ENCODE data around the gene AMZ1. TPM values are rescaled to one million over a fixed set of nuclear protein-coding genes. Genes with fewer than 3 reads are reported as not detected.
"Not testable (repeated sequence)": the region's sequence is repeated elsewhere in the genome, so short reads cannot be mapped to it uniquely, and the experiment has no call there.

AMZ1 gene
- total RNA-seq, 1 experiment from 2014 or later: 0.03 TPM

GRCh38 chr7:2661602-2662272 is 26.3 kb upstream of the AMZ1 start:
- Histone ChIP-seq H3K27me3 (no peaks in the 10 kb centered on the region), H3K9me3 (no peaks in the 10 kb centered on the region), H3K36me3 (no peaks in the 10 kb centered on the region; the same call in 1 of the 2 replicates), H3K4me3 (no peak overlapping the region)
- DNase-seq: no peak

GRCh38 chr7:2662273-2663120 is 25.5 kb upstream of the AMZ1 start:
- DNase-seq: no peak
- no peaks in the 10 kb centered on the region for H3K9me3 ChIP-seq
- H3K4me3 ChIP-seq: no peak overlapping the region
- H3K27me3 ChIP-seq: no peaks in the 10 kb centered on the region
- no peaks in the 10 kb centered on the region; the same call in 1 of the 2 replicates for H3K36me3 ChIP-seq

- H3K27me3 ChIP-seq: no peaks in the 10 kb centered on the region
- H3K4me3 ChIP-seq: no peak overlapping the region
- no peak for DNase-seq
- H3K36me3 ChIP-seq: no peaks in the 10 kb centered on the region; the same call in 1 of the 2 replicates
- no peaks in the 10 kb centered on the region for H3K9me3 ChIP-seq
These were observed 24.7 kb upstream of the AMZ1 start for GRCh38 chr7:2663121-2663886.

GRCh38 chr7:2663960-2664359 is 24.0 kb upstream of the AMZ1 start:
- DNase-seq: no peak
- H3K36me3 ChIP-seq: no peaks in the 10 kb centered on the region; the same call in 1 of the 2 replicates
- no peak overlapping the region for H3K4me3 ChIP-seq
- no peaks in the 10 kb centered on the region for H3K27me3 ChIP-seq
- no peaks in the 10 kb centered on the region for H3K9me3 ChIP-seq

- DNase-seq: no peak
- no peaks in the 10 kb centered on the region for H3K9me3 ChIP-seq
- H3K27me3 ChIP-seq: no peaks in the 10 kb centered on the region
- no peak overlapping the region for H3K4me3 ChIP-seq
- H3K36me3 ChIP-seq: no peaks in the 10 kb centered on the region; the same call in 1 of the 2 replicates
These were observed 22.6 kb upstream of the AMZ1 start for GRCh38 chr7:2665359-2665791.

- no peaks in the 10 kb centered on the region for H3K36me3 ChIP-seq
- no peak for DNase-seq
- H3K4me3 ChIP-seq: no peak overlapping the region
- no peaks in the 10 kb centered on the region for H3K27me3 ChIP-seq
- H3K9me3 ChIP-seq: no peaks in the 10 kb centered on the region
These were observed 21.8 kb upstream of the AMZ1 start for GRCh38 chr7:2666155-2666554.

GRCh38 chr7:2666588-2667250 is 21.3 kb upstream of the AMZ1 start:
- no peak for DNase-seq
- H3K4me3 ChIP-seq: no peak overlapping the region
- no peaks in the 10 kb centered on the region for H3K9me3 ChIP-seq
- no peaks in the 10 kb centered on the region for H3K36me3 ChIP-seq
- no peaks in the 10 kb centered on the region for H3K27me3 ChIP-seq

GRCh38 chr7:2667843-2668242 is 20.2 kb upstream of the AMZ1 start:
- no peaks in the 10 kb centered on the region for H3K27me3 ChIP-seq
- no peaks in the 10 kb centered on the region for H3K36me3 ChIP-seq
- DNase-seq: no peak
- H3K9me3 ChIP-seq: no peaks in the 10 kb centered on the region
- no peak overlapping the region for H3K4me3 ChIP-seq

- Histone ChIP-seq H3K4me3 (no peak overlapping the region), H3K36me3 (no peaks in the 10 kb centered on the region), H3K9me3 (no peaks in the 10 kb centered on the region), H3K27me3 (no peaks in the 10 kb centered on the region)
- DNase-seq: peak; percentile 43
These were observed 19.6 kb upstream of the AMZ1 start for GRCh38 chr7:2668401-2668800.

- DNase-seq: no peak
- Histone ChIP-seq H3K27me3 (no peaks in the 10 kb centered on the region), H3K9me3 (peaks cover 2% of the 10 kb centered on the region), H3K36me3 (no peaks in the 10 kb centered on the region), H3K4me3 (no peak overlapping the region)
These were observed 17.8 kb upstream of the AMZ1 start for GRCh38 chr7:2670171-2670570.

- peaks cover 2% of the 10 kb centered on the region for H3K9me3 ChIP-seq
- no peaks in the 10 kb centered on the region for H3K27me3 ChIP-seq
- H3K4me3 ChIP-seq: no peak overlapping the region
- DNase-seq: peak; percentile 66
- H3K36me3 ChIP-seq: no peaks in the 10 kb centered on the region
These were observed 17.1 kb upstream of the AMZ1 start for GRCh38 chr7:2670720-2671391.

GRCh38 chr7:2673214-2673613 is 14.8 kb upstream of the AMZ1 start:
- not testable (repeated sequence) for H3K27me3 ChIP-seq, H3K4me3 ChIP-seq, H3K9me3 ChIP-seq, H3K36me3 ChIP-seq, DNase-seq

GRCh38 chr7:2673934-2674333 is 14.1 kb upstream of the AMZ1 start:
- no peaks in the 10 kb centered on the region for H3K36me3 ChIP-seq
- no peak for DNase-seq
- no peaks in the 10 kb centered on the region for H3K27me3 ChIP-seq
- H3K9me3 ChIP-seq: peaks cover 2% of the 10 kb centered on the region
- no peak overlapping the region for H3K4me3 ChIP-seq

- Histone ChIP-seq H3K9me3 (peaks cover 2% of the 10 kb centered on the region), H3K27me3 (no peaks in the 10 kb centered on the region), H3K36me3 (no peaks in the 10 kb centered on the region), H3K4me3 (no peak overlapping the region)
- DNase-seq: no peak
These were observed 12.7 kb upstream of the AMZ1 start for GRCh38 chr7:2675256-2675764.

- not testable (repeated sequence) for H3K27me3 ChIP-seq, H3K4me3 ChIP-seq, H3K9me3 ChIP-seq, H3K36me3 ChIP-seq, DNase-seq
These were observed 11.4 kb upstream of the AMZ1 start for GRCh38 chr7:2676576-2676975.

- H3K27me3 ChIP-seq, H3K9me3 ChIP-seq, H3K36me3 ChIP-seq, H3K4me3 ChIP-seq, DNase-seq: not testable (repeated sequence)
These were observed 9.5 kb upstream of the AMZ1 start for GRCh38 chr7:2678454-2678853.

All from MG63 (cell line).